ENCODE data around the gene RANGAP1. TPM values are rescaled to one million over a fixed set of nuclear protein-coding genes. Genes with fewer than 3 reads are reported as not detected.
A peak's percentile ranks its signal among the peaks of the same experiment; 100 is the strongest.

The RANGAP1 gene, protein sequence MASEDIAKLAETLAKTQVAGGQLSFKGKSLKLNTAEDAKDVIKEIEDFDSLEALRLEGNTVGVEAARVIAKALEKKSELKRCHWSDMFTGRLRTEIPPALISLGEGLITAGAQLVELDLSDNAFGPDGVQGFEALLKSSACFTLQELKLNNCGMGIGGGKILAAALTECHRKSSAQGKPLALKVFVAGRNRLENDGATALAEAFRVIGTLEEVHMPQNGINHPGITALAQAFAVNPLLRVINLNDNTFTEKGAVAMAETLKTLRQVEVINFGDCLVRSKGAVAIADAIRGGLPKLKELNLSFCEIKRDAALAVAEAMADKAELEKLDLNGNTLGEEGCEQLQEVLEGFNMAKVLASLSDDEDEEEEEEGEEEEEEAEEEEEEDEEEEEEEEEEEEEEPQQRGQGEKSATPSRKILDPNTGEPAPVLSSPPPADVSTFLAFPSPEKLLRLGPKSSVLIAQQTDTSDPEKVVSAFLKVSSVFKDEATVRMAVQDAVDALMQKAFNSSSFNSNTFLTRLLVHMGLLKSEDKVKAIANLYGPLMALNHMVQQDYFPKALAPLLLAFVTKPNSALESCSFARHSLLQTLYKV
- 10 to 100 TPM; 26.5 to 53.8 (median 31.4) TPM for total RNA-seq
- 10 to 100 TPM; 23.2 to 90.3 TPM for polyA plus RNA-seq
- long read RNA-seq, donor 1, full-length matches to known transcripts: 54 of 101 reads
- long read RNA-seq, donor 1, partial matches to known transcripts: 19 of 101 reads
- long read RNA-seq, donor 1, other reads (novel, unspliced or antisense): 28 of 101 reads
- long read RNA-seq, donor 2, full-length matches to known transcripts: 30 of 56 reads
- long read RNA-seq, donor 2, partial matches to known transcripts: 9 of 56 reads
- long read RNA-seq, donor 2, other reads (novel, unspliced or antisense): 17 of 56 reads
- long read RNA-seq, donor 3, full-length matches to known transcripts: 43 of 94 reads
- long read RNA-seq, donor 3, partial matches to known transcripts: 24 of 94 reads
- long read RNA-seq, donor 3, other reads (novel, unspliced or antisense): 27 of 94 reads

DNA sequence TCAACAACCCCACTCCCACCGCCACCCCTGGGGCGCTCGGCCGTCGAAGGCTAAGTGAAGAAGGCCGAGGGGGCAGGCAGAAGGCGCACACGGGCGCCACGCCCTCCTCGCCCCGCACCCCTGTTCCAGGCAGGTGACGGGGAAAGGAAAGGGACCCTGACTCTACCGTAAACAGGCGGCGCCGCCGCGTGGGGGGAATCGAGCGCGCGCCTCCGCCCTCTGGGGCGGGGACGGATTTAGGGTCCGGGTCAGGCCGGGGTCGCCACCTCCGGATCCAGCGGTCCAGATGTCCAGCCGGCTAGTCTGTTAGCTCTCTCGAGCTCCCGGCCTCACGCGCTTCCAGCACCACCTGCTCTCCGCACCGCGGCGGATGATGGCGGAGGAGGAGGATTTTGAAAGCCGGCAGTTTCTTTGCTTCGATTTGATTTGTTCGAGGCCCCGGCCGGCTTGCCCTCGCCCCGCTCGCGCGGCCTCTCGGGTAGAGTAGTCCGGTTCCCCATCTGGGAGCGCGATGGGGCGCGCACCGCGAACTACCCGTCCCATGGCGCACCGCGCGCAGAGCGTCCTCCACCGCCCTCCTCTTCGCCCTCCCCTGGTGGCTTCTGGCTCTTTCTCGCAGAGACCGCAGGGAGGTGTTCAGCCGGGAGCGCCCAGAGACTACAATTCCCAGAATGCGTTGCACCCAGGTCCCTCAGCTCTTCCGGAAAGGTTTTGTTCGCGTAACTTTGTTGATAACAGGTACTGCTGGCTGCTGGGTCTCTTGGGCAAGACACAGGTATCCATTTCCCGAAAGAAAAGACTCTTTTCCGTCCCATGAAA is at the start of gene RANGAP1:
Gene RANGAP1, minus strand, starts transcription at position 368 of the 819 bp plus-strand sequence. CDS start 5,143 bp downstream, outside the sequence.
- Histone ChIP-seq H3K27me3 (no peaks in the 10 kb centered on the region), H3K4me1 (peaks cover 0 to 31% (median 25%) of the 10 kb centered on the region in 9 donors), H3K27ac (peak within 1 kb of the TSS; percentile 13 to 94 (median 83)), H3K9me3 (no peaks in the 10 kb centered on the region), H3K4me3 (peak within 1 kb of the TSS; percentile 69 to 98 (median 90)), H3K36me3 (peaks cover 0 to 39% (median 0%) of the 10 kb centered on the region in 9 donors)
- intact Hi-C loops (cut with DNase I): loop anchor here in 5 of 10 donors (1.0 to 10.0 kb wide), 6 partner anchors 15 to 191 kb away; partner anchors contain the start of genes TEF (in 3 of the 5), EP300 (in 2 of the 5), L3MBTL2 (in 1 of the 5) and ZC3H7B (in 1 of the 5)
- WGBS, 2 donors: 0% methylated on average over 77 of the region's 77 CpGs
- TF ChIP-seq, protein P1, sequence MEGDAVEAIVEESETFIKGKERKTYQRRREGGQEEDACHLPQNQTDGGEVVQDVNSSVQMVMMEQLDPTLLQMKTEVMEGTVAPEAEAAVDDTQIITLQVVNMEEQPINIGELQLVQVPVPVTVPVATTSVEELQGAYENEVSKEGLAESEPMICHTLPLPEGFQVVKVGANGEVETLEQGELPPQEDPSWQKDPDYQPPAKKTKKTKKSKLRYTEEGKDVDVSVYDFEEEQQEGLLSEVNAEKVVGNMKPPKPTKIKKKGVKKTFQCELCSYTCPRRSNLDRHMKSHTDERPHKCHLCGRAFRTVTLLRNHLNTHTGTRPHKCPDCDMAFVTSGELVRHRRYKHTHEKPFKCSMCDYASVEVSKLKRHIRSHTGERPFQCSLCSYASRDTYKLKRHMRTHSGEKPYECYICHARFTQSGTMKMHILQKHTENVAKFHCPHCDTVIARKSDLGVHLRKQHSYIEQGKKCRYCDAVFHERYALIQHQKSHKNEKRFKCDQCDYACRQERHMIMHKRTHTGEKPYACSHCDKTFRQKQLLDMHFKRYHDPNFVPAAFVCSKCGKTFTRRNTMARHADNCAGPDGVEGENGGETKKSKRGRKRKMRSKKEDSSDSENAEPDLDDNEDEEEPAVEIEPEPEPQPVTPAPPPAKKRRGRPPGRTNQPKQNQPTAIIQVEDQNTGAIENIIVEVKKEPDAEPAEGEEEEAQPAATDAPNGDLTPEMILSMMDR (IDR thresholded peaks at IDR 0.05): peak in 7 of 9 donors; percentile 4 to 54 (median 36)
- peak; percentile 98 for DNase-seq
- ATAC-seq: peak; percentile 99 to 100 (median 100)

DNA sequence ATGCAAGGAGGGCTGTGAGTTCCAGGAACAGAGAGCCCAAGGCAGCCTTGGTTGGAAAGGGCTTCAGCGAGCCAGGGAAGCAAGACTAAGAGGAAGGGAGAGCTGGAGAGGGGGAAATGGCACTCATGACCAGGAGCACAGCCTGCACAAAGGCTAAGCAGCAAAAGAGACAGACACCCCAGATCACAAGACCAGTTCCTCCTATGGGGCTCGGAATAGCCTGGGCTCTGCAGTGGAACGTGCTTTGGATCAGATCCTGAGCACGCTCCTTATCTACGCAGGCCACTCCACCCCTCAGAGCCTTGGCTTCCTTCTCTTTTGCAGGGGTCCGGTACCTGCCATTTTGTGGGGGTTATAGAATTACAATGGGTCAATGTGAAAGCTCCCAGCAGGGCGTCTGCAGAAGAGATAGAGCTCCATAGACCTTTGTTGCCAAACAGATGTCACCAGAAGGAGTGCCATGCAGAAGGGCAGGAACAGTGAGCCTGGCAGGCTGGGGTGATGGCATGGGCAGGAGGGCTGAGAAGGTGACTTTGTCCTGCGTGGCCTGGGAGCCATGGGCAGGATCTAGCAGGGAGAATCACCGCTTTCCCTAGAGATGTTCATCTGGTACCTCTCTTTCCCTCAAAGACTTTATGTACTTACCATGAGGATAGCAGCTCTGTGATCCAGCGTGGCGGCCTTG is 49.1 kb upstream of the RANGAP1 start:
- ATAC-seq (peak; percentile 40 to 77 (median 66)), DNase-seq (no peak)
- Histone ChIP-seq H3K4me1 (peaks cover 0 to 20% (median 6%) of the 10 kb centered on the region in 9 donors), H3K4me3 (no peak overlapping the region), H3K36me3 (peaks cover 0 to 86% (median 31%) of the 10 kb centered on the region in 9 donors), H3K27me3 (no peaks in the 10 kb centered on the region), H3K27ac (peak overlapping the region in 6 of 10 donors; percentile 17 to 59 (median 41)), H3K9me3 (no peaks in the 10 kb centered on the region)
- TF ChIP-seq, protein P1 (IDR thresholded peaks at IDR 0.05): no peak
- intact Hi-C loops (cut with DNase I): no loop called here
- WGBS, 2 donors: 61 to 77% methylated on average over 11 of the region's 11 CpGs

DNA sequence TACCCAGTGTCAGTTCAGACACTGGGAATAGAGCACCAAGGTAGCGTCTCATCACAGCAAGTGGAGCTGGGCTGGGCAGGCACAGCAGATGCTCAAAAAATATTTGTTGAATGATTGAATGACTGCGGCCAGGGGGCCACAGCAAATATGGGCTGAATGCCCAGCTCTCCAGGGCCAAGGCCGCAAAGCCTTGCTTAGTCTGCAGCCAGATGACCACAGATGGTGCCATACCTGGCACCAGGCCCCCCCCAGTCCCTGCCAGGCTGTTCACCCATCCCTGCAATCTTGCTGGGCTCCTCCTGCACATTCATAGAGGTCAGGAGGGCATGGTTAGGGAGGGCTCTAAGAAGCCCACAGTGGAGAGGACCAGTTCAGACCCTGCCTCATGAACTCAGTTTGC is 48.2 kb upstream of the RANGAP1 start:
- 65 to 72% methylated on average over 3 of the region's 3 CpGs for WGBS, 2 donors
- Histone ChIP-seq H3K4me3 (no peak overlapping the region), H3K27ac (peak overlapping the region in 5 of 10 donors; percentile 8 to 59 (median 43)), H3K4me1 (peaks cover 0 to 20% (median 6%) of the 10 kb centered on the region in 9 donors), H3K9me3 (no peaks in the 10 kb centered on the region), H3K36me3 (peaks cover 0 to 86% (median 33%) of the 10 kb centered on the region in 9 donors), H3K27me3 (no peaks in the 10 kb centered on the region)
- ATAC-seq (peak in 6 of 8 donors; percentile 2 to 66 (median 42)), DNase-seq (no peak)
- TF ChIP-seq, protein P1 (IDR thresholded peaks at IDR 0.05): no peak
- intact Hi-C loops (cut with DNase I): no loop called here

Measured in heart right ventricle (tissue), 16 donors.